HepG2 (cell line): ENCODE data around the gene PHKG2. TPM values are rescaled to one million over a fixed set of nuclear protein-coding genes. Genes with fewer than 3 reads are reported as not detected.

ENCODE experiments used
- CAMTA2 ChIP-seq: sonication (generic); formaldehyde crosslinking; IDR thresholded peaks from 2 replicates; pipeline ENCODE4 v1.4.0; 2020; ENCODE audit warnings: mild to moderate bottlenecking, missing genetic modification reagents, borderline replicate concordance
- ETV5 ChIP-seq: IDR thresholded peaks from 2 replicates; pipeline ENCODE4 v1.6.1; 2018; ENCODE audit warnings: missing biosample characterization, missing genetic modification reagents, inconsistent platforms, borderline replicate concordance
- FOXA3 ChIP-seq: IDR thresholded peaks from 2 replicates; pipeline ENCODE4 v1.6.1; 2016; ENCODE audit warnings: missing genetic modification reagents, missing compliant biosample characterization
- FOXO1 ChIP-seq: sonication (generic); formaldehyde crosslinking; IDR thresholded peaks from 2 replicates; pipeline ENCODE4 v1.4.0; 2020; ENCODE audit warnings: missing genetic modification reagents
- HNF1A ChIP-seq, 2 experiments: sonication (generic) in 1 of 2; formaldehyde crosslinking in 1 of 2; IDR thresholded peaks; 2 replicates each; pipeline versions ENCODE4 v1.4.0 to v1.6.1; 2016 to 2020; ENCODE audit warnings: borderline replicate concordance in 1 of 2, low read depth in 1 of 2, mild to moderate bottlenecking in 1 of 2, missing genetic modification reagents in 1 of 2
- KLF15 ChIP-seq: sonication (generic); formaldehyde crosslinking; IDR thresholded peaks from 2 replicates; pipeline ENCODE4 v1.8.1; 2023; ENCODE audit warnings: borderline replicate concordance, mild to moderate bottlenecking, inconsistent platforms, missing genetic modification reagents, mixed read lengths
- MXD3 ChIP-seq: IDR thresholded peaks from 2 replicates; pipeline ENCODE4 v1.6.1; 2016; ENCODE audit warnings: mild to moderate bottlenecking, missing biosample characterization, missing genetic modification reagents
- NR2C2 ChIP-seq: sonication (generic); formaldehyde crosslinking; IDR thresholded peaks from 2 replicates; pipeline ENCODE4 v1.4.0; 2020; ENCODE audit warnings: missing genetic modification reagents, mild to moderate bottlenecking, moderate library complexity, borderline replicate concordance
- NR3C1 ChIP-seq: sonication (generic); formaldehyde crosslinking; IDR thresholded peaks from 2 replicates; pipeline ENCODE4 v1.4.0; 2020; ENCODE audit warnings: missing genetic modification reagents
- ZBTB49 ChIP-seq: sonication (generic); formaldehyde crosslinking; IDR thresholded peaks from 2 replicates; pipeline ENCODE4 v1.4.0; 2020; ENCODE audit warnings: missing genetic modification reagents, borderline replicate concordance
- ZNF12 ChIP-seq: sonication (generic); formaldehyde crosslinking; IDR thresholded peaks from 2 replicates; pipeline ENCODE4 v1.5.0; 2020; ENCODE audit warnings: missing genetic modification reagents
- ZNF18 ChIP-seq: sonication (generic); formaldehyde crosslinking; IDR thresholded peaks from 2 replicates; pipeline ENCODE4 v1.8.0; 2022; ENCODE audit warnings: mild to moderate bottlenecking, missing genetic modification reagents; ENCODE audit not compliant: insufficient replicate concordance
- ZNF275 ChIP-seq: sonication (generic); formaldehyde crosslinking; IDR thresholded peaks from 2 replicates; pipeline ENCODE4 v1.8.0; 2022; ENCODE audit warnings: missing genetic modification reagents, mild to moderate bottlenecking, inconsistent platforms, borderline replicate concordance
- ZNF333 ChIP-seq: sonication (generic); formaldehyde crosslinking; IDR thresholded peaks from 2 replicates; pipeline ENCODE4 v1.4.0; 2020; ENCODE audit warnings: mild to moderate bottlenecking, missing genetic modification reagents, borderline replicate concordance
- ZNF34 ChIP-seq: sonication (generic); formaldehyde crosslinking; IDR thresholded peaks from 2 replicates; pipeline ENCODE4 v1.4.0; 2020; ENCODE audit warnings: mild to moderate bottlenecking, missing genetic modification reagents, borderline replicate concordance
- ZNF558 ChIP-seq: sonication (generic); formaldehyde crosslinking; IDR thresholded peaks from 2 replicates; pipeline ENCODE4 v1.9.0; 2022; ENCODE audit warnings: mild to moderate bottlenecking, missing genetic modification reagents, borderline replicate concordance
- ZNF616 ChIP-seq: sonication (generic); formaldehyde crosslinking; IDR thresholded peaks from 2 replicates; pipeline ENCODE4 v1.5.0; 2020; ENCODE audit warnings: low read depth, mild to moderate bottlenecking, missing genetic modification reagents
- ZNF709 ChIP-seq: sonication (generic); formaldehyde crosslinking; IDR thresholded peaks from 2 replicates; pipeline ENCODE4 v1.5.0; 2020; ENCODE audit warnings: mild to moderate bottlenecking, missing genetic modification reagents
- polyA plus RNA-seq, 8 experiments: library from polyadenylated mRNA; depleted of rRNA in 3 of 8; stranded (reverse) in 7 of 8; unstranded in 1 of 8; fragments of >200 nt; fragmentation: Illumina TruSeq in 4 of 8; extraction: Trizol in 4 of 8; gene quantifications; 2 replicates each; pipeline versions ENCODE4 v1.2.1 to v1.2.3, GENCODE V29; 2011 to 2016; ENCODE audit warnings: low read depth in 4 of 8, missing spikeins in 1 of 8, mixed read lengths in 1 of 8; ENCODE audit not compliant: insufficient read depth in 1 of 8
- total RNA-seq, 5 experiments: library from RNA; depleted of rRNA; stranded (reverse); fragments of >200 nt; fragmentation: Illumina TruSeq; extraction: Trizol; gene quantifications; 2 replicates each; pipeline ENCODE4 v1.2.3, GENCODE V29; 2016; ENCODE audit warnings: low read depth in 1 of 5

The PHKG2 gene
- total and polyA plus RNA-seq, 2 of the 13 experiments (the other 11 are each of a cell fraction or from before 2014, with no cell fraction given) = 37.4 to 42.1 TPM

GRCh38 chr16:30761427-30761927 is 13.3 kb downstream of the PHKG2 start (continued):
- TF ChIP-seq MXD3 (CRISPR knock-in tag) (0 out of 2 replicates have a peak, but pooled peaks have one; percentile 17), ZNF34 (CRISPR knock-in tag) (no peak), ZNF12 (CRISPR knock-in tag) (no peak), ETV5 (CRISPR knock-in tag) (peak; percentile 54; the same call in 1 of the 2 replicates), KLF15 (no peak), ZNF333 (no peak), CAMTA2 (CRISPR knock-in tag) (no peak), ZNF275 (CRISPR knock-in tag) (peak; percentile 29; the same call in 1 of the 2 replicates), FOXA3 (CRISPR knock-in tag) (no peak), ZNF709 (CRISPR knock-in tag) (0 out of 2 replicates have a peak, but pooled peaks have one; percentile 11), ZBTB49 (CRISPR knock-in tag) (no peak), ZNF18 (CRISPR knock-in tag) (peak; percentile 66), NR2C2 (CRISPR knock-in tag) (no peak), NR3C1 (no peak), HNF1A (IDR thresholded peaks at IDR 0.05; ENCODE audit: low read depth) (no peak), HNF1A (CRISPR knock-in tag; IDR thresholded peaks at IDR 0.05; ENCODE audit: borderline replicate concordance) (no peak; the same call in 1 of the 2 replicates), ZNF616 (peak; percentile 77; the same call in 1 of the 2 replicates), ZNF558 (CRISPR knock-in tag) (peak; percentile 57; the same call in 1 of the 2 replicates), FOXO1 (CRISPR knock-in tag) (no peak)
